IPS-15b (cell line): ENCODE measurements around the gene C18orf32.

ENCODE experiments used
- H3K27me3 ChIP-seq: one replicate; pipeline ENCODE4 v1.6.1; 2013; ENCODE audit warnings: low read length; ENCODE audit not compliant: control insufficient read depth, insufficient read depth
- H3K36me3 ChIP-seq: one replicate; pipeline ENCODE4 v1.6.1; 2013; ENCODE audit warnings: low read length; ENCODE audit not compliant: control insufficient read depth, insufficient read depth
- H3K4me1 ChIP-seq: one replicate; pipeline ENCODE4 v1.6.1; 2013; ENCODE audit warnings: mild to moderate bottlenecking, low read length; ENCODE audit not compliant: control insufficient read depth, insufficient read depth
- H3K4me3 ChIP-seq: one replicate; pipeline ENCODE4 v1.5.1; 2013; ENCODE audit warnings: low read depth, low read length
- H3K9ac ChIP-seq: one replicate; pipeline ENCODE4 v1.6.1; 2013; ENCODE audit warnings: low read depth, mild to moderate bottlenecking, low read length
- H3K9me3 ChIP-seq: one replicate; pipeline ENCODE4 v1.6.1; 2013; ENCODE audit warnings: mild to moderate bottlenecking, low read length; ENCODE audit not compliant: control insufficient read depth, insufficient read depth

The C18orf32 gene

GRCh38 chr18:49432602-49433001 is 54.4 kb downstream of the C18orf32 start:
- no peak overlapping the region for H3K9ac ChIP-seq

GRCh38 chr18:49431165-49431962 is 55.7 kb downstream of the C18orf32 start:
- Histone ChIP-seq H3K4me1 (peaks cover 9% of the 10 kb centered on the region), H3K27me3 (no peaks in the 10 kb centered on the region), H3K36me3 (no peaks in the 10 kb centered on the region), H3K9ac (peak overlapping the region; percentile 27), H3K9me3 (no peaks in the 10 kb centered on the region), H3K4me3 (no peak overlapping the region)

More at GRCh38 chr18:49432602-49433001, 54.4 kb downstream of the C18orf32 start:
- Histone ChIP-seq H3K36me3 (no peaks in the 10 kb centered on the region), H3K27me3 (no peaks in the 10 kb centered on the region), H3K9me3 (no peaks in the 10 kb centered on the region), H3K4me1 (peaks cover 9% of the 10 kb centered on the region), H3K4me3 (no peak overlapping the region)
